ENCODE measurements around the gene NAPEPLD.
"Not testable (repeated sequence)": the region's sequence is repeated elsewhere in the genome, so short reads cannot be mapped to it uniquely, and the experiment has no call there.

Gene NAPEPLD

DNA sequence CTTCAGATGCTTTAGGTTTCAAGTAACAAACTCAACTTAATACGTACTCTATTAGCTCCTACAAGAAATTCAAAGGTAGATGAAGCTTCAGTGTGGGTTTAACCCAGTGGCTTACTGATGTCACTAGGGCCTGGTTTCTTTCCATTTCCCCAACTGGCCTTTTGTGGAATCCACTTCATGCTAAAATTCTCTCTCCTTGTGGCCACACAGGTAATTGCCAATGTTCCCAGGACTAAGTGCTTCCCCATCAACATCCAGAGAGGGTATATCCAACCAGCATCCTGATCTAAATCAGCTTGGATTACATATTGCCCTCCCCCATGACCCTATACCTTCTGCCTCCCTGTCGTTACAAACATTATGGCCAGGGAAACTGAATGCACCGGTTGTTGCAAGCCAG, 85.0 kb downstream of the NAPEPLD start:
- DNase-seq (ENCODE audit: low read depth) = no peak

GRCh38 chr7:103059471-103059870, 89.4 kb downstream of the NAPEPLD start:
- DNase-seq (ENCODE audit: low read depth) = no peak

- DNase-seq (ENCODE audit: low read depth) = no peak
These were observed 90.8 kb downstream of the NAPEPLD start for GRCh38 chr7:103058122-103058521.

GRCh38 chr7:103056006-103056405, 92.9 kb downstream of the NAPEPLD start:
- not testable (repeated sequence) for DNase-seq (ENCODE audit: low read depth)

DNA sequence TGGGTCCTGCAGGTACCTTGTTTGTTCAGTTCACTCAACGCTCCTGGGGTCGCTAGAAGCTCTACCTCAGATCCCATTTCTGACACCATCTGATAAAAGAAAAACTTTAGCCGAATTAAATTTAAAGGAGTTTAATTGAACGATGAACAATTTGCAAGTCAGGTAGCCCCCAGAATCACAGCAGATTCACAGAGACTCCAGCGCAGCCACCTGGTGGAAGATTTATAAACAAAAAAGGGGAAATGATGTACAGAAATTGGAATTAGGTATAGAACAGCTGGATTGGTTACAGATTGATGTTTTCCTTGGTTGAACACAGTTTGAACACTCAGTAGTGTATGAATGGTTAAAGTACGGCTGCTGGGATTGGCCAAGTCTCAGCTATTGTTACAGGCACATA, 97.4 kb downstream of the NAPEPLD start:
- DNase-seq (ENCODE audit: low read depth) = no peak
